ENCODE data around the gene KRTAP5-10.

Gene KRTAP5-10

DNA sequence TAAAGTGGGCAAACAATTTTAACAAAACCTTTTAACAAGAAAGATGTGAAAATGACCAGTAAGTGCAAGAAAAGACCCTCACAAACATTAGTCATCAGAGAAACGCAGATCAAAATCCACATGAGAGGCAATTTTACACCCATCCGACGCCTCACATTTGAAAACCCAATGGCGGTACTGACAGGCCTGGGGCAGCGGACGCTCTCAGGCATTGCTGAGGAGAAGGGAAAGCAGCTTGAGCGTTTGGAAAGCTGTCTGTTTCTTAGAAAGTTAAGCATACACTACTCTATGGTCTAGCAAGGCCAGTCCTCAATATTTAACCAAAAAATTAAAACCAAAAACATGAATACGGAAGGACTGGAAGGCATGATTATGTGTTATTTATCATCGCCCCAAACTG is 29.5 kb upstream of the KRTAP5-10 start:
- POLR2A ChIA-PET: no interaction called here
- no peaks in the 10 kb centered on the region for H3K36me3 ChIP-seq (ENCODE audit: control insufficient read depth in 2 of 2, insufficient read depth in 1 of 2, low read length in 2 of 2)
- no peak overlapping the region for H3K4me3 ChIP-seq (ENCODE audit: low read depth, low read length)
- no peaks in the 10 kb centered on the region for H3K4me1 ChIP-seq (ENCODE audit: control insufficient read depth, insufficient read depth, low read length)
- CTCF ChIA-PET: no interaction called here
- H3K9me3 ChIP-seq (ENCODE audit: control insufficient read depth, insufficient read depth, low read depth, low read length): no peaks in the 10 kb centered on the region
- no peak for TF ChIP-seq ZNF670 (tag by site-specific recombination; IDR thresholded peaks at IDR 0.05; ENCODE audit: low read depth)
- TF ChIP-seq SCRT2 (tag by site-specific recombination; IDR thresholded peaks at IDR 0.05): no peak
- TF ChIP-seq ZNF2 (tag by site-specific recombination; IDR thresholded peaks at IDR 0.05): no peak
- TF ChIP-seq ZSCAN23 (tag by site-specific recombination; IDR thresholded peaks at IDR 0.05): no peak
- TF ChIP-seq ZNF404 (tag by site-specific recombination; IDR thresholded peaks at IDR 0.05): no peak
- no peak for TF ChIP-seq PATZ1 (tag by site-specific recombination; IDR thresholded peaks at IDR 0.05)
- TF ChIP-seq ZNF433 (tag by site-specific recombination; IDR thresholded peaks at IDR 0.05; ENCODE audit: low read depth): no peak
- no peak for TF ChIP-seq MYNN (tag by site-specific recombination; IDR thresholded peaks at IDR 0.05; ENCODE audit: borderline replicate concordance)
- TF ChIP-seq ZNF747 (tag by site-specific recombination; IDR thresholded peaks at IDR 0.05): no peak
- no peak for TF ChIP-seq ZNF843 (tag by site-specific recombination; IDR thresholded peaks at IDR 0.05)
- TF ChIP-seq, protein P1, sequence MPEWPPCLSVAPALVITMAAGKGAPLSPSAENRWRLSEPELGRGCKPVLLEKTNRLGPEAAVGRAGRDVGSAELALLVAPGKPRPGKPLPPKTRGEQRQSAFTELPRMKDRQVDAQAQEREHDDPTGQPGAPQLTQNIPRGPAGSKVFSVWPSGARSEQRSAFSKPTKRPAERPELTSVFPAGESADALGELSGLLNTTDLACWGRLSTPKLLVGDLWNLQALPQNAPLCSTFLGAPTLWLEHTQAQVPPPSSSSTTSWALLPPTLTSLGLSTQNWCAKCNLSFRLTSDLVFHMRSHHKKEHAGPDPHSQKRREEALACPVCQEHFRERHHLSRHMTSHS (tag by site-specific recombination; IDR thresholded peaks at IDR 0.05): no peak
- TF ChIP-seq, protein P2, sequence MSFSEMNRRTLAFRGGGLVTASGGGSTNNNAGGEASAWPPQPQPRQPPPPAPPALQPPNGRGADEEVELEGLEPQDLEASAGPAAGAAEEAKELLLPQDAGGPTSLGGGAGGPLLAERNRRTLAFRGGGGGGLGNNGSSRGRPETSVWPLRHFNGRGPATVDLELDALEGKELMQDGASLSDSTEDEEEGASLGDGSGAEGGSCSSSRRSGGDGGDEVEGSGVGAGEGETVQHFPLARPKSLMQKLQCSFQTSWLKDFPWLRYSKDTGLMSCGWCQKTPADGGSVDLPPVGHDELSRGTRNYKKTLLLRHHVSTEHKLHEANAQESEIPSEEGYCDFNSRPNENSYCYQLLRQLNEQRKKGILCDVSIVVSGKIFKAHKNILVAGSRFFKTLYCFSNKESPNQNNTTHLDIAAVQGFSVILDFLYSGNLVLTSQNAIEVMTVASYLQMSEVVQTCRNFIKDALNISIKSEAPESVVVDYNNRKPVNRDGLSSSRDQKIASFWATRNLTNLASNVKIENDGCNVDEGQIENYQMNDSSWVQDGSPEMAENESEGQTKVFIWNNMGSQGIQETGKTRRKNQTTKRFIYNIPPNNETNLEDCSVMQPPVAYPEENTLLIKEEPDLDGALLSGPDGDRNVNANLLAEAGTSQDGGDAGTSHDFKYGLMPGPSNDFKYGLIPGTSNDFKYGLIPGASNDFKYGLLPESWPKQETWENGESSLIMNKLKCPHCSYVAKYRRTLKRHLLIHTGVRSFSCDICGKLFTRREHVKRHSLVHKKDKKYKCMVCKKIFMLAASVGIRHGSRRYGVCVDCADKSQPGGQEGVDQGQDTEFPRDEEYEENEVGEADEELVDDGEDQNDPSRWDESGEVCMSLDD (tag by site-specific recombination; IDR thresholded peaks at IDR 0.05): no peak
- TF ChIP-seq, protein P3, sequence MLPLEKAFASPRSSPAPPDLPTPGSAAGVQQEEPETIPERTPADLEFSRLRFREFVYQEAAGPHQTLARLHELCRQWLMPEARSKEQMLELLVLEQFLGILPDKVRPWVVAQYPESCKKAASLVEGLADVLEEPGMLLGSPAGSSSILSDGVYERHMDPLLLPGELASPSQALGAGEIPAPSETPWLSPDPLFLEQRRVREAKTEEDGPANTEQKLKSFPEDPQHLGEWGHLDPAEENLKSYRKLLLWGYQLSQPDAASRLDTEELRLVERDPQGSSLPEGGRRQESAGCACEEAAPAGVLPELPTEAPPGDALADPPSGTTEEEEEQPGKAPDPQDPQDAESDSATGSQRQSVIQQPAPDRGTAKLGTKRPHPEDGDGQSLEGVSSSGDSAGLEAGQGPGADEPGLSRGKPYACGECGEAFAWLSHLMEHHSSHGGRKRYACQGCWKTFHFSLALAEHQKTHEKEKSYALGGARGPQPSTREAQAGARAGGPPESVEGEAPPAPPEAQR (tag by site-specific recombination; IDR thresholded peaks at IDR 0.05): no peak
- TF ChIP-seq, protein P4, sequence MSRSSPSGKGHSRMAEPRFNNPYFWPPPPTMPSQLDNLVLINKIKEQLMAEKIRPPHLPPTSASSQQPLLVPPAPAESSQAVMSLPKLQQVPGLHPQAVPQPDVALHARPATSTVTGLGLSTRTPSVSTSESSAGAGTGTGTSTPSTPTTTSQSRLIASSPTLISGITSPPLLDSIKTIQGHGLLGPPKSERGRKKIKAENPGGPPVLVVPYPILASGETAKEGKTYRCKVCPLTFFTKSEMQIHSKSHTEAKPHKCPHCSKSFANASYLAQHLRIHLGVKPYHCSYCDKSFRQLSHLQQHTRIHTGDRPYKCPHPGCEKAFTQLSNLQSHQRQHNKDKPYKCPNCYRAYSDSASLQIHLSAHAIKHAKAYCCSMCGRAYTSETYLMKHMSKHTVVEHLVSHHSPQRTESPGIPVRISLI (tag by site-specific recombination; IDR thresholded peaks at IDR 0.05): no peak
- no peak for TF ChIP-seq ZNF623 (tag by site-specific recombination; IDR thresholded peaks at IDR 0.05)
- no peak overlapping the region for H3K27ac ChIP-seq (ENCODE audit: extremely low read depth, low read depth, low read length)

- no peaks in the 10 kb centered on the region for H3K9me3 ChIP-seq (ENCODE audit: control insufficient read depth, insufficient read depth, low read depth, low read length)
- ChIA-PET POLR2A (no interaction called here), CTCF (no interaction called here)
- no peaks in the 10 kb centered on the region for H3K4me1 ChIP-seq (ENCODE audit: control insufficient read depth, insufficient read depth, low read length)
- H3K36me3 ChIP-seq (ENCODE audit: control insufficient read depth in 2 of 2, insufficient read depth in 1 of 2, low read length in 2 of 2): no peaks in the 10 kb centered on the region
- no peak overlapping the region for H3K27ac ChIP-seq (ENCODE audit: extremely low read depth, low read depth, low read length)
- no peak overlapping the region for H3K4me3 ChIP-seq (ENCODE audit: low read depth, low read length)
- TF ChIP-seq ZNF521 (tag by site-specific recombination; IDR thresholded peaks at IDR 0.05) (no peak), INSM2 (tag by site-specific recombination; IDR thresholded peaks at IDR 0.05) (no peak), SCRT2 (tag by site-specific recombination; IDR thresholded peaks at IDR 0.05) (no peak), ZNF677 (tag by site-specific recombination; IDR thresholded peaks at IDR 0.05) (no peak), SP2 (tag by site-specific recombination; IDR thresholded peaks at IDR 0.05) (no peak), ZNF76 (tag by site-specific recombination; IDR thresholded peaks at IDR 0.05; ENCODE audit: borderline replicate concordance, low read depth) (no peak), BCL11B (tag by site-specific recombination; IDR thresholded peaks at IDR 0.05; ENCODE audit: low read depth) (no peak), GLI4 (tag by site-specific recombination; IDR thresholded peaks at IDR 0.05) (no peak), ZNF639 (tag by site-specific recombination; IDR thresholded peaks at IDR 0.05) (no peak), GLIS1 (tag by site-specific recombination; IDR thresholded peaks at IDR 0.05) (no peak)
These were observed 27.8 kb upstream of the KRTAP5-10 start for GRCh38 chr11:71537537-71537936.
